ENCODE data around the gene GATB.

DNA sequence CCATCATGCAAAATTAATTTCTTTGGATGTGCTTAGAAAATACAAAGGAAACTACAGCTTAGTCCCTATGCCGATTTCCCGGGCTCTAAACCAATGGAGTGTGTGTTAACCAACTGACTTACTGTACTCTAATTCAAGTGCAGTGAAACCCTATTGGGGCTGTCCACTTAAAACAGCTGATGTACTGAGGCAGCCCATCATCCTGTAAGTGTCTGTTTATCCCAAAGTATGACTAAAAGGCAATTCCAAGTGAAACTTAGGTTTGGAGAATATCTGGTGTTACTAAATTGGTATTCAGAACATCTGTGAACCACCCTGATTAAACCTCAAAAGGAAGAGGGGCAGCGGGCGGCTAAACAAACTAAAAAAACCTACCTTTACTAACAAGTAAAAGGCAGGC is 79.7 kb downstream of the GATB start:
- no peak for TF ChIP-seq CTCF (IDR thresholded peaks at IDR 0.05)
- TF ChIP-seq EZH2 (IDR thresholded peaks at IDR 0.05; ENCODE audit: borderline replicate concordance, insufficient read depth, low read depth, low read length, poor library complexity, severe bottlenecking) = no peak
